ENCODE results near the gene USP14.
"Not testable (repeated sequence)": the region's sequence is repeated elsewhere in the genome, so short reads cannot be mapped to it uniquely, and the experiment has no call there.

Gene USP14

GRCh38 chr18:158128-159036, at the start of gene USP14:
USP14 (plus strand) TSS chr18:158557; CDS start chr18:158699, 142 bp downstream.
- DNase-seq, result peak; percentile 75 to 86

GRCh38 chr18:108665-109063, 49.7 kb upstream of the USP14 start:
- DNase-seq, result not testable (repeated sequence)

GRCh38 chr18:109130-109921, 49.0 kb upstream of the USP14 start:
- not testable (repeated sequence) for DNase-seq

- not testable (repeated sequence) for DNase-seq
Measured at GRCh38 chr18:109922-110261, 48.5 kb upstream of the USP14 start.

GRCh38 chr18:110351-111201, 47.8 kb upstream of the USP14 start:
- not testable (repeated sequence) for DNase-seq

- DNase-seq, result no peak
Measured at GRCh38 chr18:111306-112014, 46.9 kb upstream of the USP14 start.

- not testable (repeated sequence) for DNase-seq
Measured at GRCh38 chr18:112015-112733, 46.2 kb upstream of the USP14 start.

GRCh38 chr18:120539-121260, 37.7 kb upstream of the USP14 start:
- DNase-seq, result not testable (repeated sequence)

GRCh38 chr18:135045-135444, 23.3 kb upstream of the USP14 start:
- DNase-seq, result no peak

GRCh38 chr18:136433-136832, 21.9 kb upstream of the USP14 start:
- no peak for DNase-seq

GRCh38 chr18:137327-137726, 21.0 kb upstream of the USP14 start:
- DNase-seq, result no peak

- no peak for DNase-seq
Measured at GRCh38 chr18:140670-141266, 17.6 kb upstream of the USP14 start.

GRCh38 chr18:142624-143296, 15.6 kb upstream of the USP14 start:
- DNase-seq, result not testable (repeated sequence)

- no peak for DNase-seq
Measured at GRCh38 chr18:148841-149240, 9.5 kb upstream of the USP14 start.

- DNase-seq, result no peak
Measured at GRCh38 chr18:154151-154550, 4.2 kb upstream of the USP14 start.

GRCh38 chr18:155688-156087, 2.7 kb upstream of the USP14 start:
- no peak for DNase-seq

- no peak for DNase-seq
Measured at GRCh38 chr18:156514-157230, 1.7 kb upstream of the USP14 start.

- no peak for DNase-seq
Measured at GRCh38 chr18:159037-159652, 788 bp downstream of the USP14 start.

GRCh38 chr18:159933-160332, 1.6 kb downstream of the USP14 start:
- DNase-seq, result no peak

All from SW 1271 (cell line).